A172 (cell line): ENCODE results near the gene LIMS1. TPM values are rescaled to one million over a fixed set of nuclear protein-coding genes. Genes with fewer than 3 reads are reported as not detected.
"Not testable (repeated sequence)": the region's sequence is repeated elsewhere in the genome, so short reads cannot be mapped to it uniquely, and the experiment has no call there.

Experiments
- DNase-seq: peaks from one replicate; pipeline ENCODE4 v3.0.0-alpha.2; 2015; ENCODE audit warnings: low spot score
- total RNA-seq: library from RNA; depleted of rRNA; stranded (reverse); fragments of >200 nt; shearing (Covaris generic); gene quantifications from 2 replicates; pipeline ENCODE4 v1.2.3, GENCODE V29; 2014

LIMS1 gene
- total RNA-seq, 1 experiment from 2014 or later = 53.8 TPM

DNA sequence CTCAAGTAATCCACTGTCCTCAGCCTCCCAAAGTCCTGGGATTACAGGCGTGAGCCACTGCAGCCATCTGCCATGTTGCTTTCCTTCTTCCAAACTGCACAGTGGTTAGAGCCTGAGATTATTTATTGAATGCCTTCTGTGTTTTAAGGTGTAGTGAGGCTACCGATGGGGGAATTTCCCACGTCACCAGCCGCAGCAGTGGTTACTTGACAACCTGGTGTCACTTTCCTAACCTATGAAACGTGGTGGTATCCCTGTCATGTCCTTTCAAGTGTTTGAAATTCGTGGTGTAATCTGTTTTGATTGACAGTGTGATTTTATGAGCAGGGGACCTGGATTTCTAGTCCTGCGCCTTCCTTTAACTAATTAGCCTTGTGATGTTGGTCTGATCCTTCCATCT, 124.3 kb downstream of the LIMS1 start:
- not testable (repeated sequence) for DNase-seq

DNA sequence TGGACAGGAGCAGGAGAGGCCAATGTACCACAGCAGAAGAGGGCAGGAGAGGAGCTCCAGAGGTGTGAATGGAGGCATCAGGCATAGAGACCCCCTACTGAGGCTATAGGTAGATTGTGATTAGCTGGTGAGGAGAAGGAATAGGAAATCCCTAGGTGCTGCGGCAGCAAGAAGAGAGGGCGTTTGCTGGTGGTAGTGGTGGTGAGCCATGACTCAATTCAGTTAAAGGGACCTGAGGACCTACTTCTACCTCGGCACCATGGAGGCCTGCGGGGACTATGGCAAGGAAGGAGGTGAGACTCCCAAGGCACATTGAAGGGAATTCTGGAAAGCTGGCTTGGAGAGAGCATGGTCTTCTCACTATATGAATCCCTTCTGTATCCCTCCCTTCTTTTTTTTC, 127.2 kb downstream of the LIMS1 start:
- DNase-seq = not testable (repeated sequence)

DNA sequence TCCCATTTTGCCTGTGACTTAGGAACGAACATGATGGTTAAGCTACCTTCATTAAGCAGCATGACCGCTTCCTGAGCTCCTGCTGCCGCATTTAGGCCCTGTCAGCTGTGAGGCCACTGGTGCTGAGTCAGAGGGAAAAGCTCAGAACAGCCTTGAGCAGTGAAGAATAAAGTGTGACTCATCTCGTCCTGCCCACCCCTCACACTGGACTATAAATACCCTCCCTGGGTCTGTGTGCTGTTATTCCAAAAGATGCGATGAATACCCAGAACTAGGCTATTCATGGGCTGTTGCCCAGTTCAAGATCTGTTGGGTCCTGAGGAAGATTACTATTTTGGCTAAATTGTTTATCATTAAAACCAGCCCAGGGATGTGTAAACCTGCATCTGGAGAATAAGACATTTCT, 127.9 kb downstream of the LIMS1 start:
- DNase-seq = peak; percentile 81

DNA sequence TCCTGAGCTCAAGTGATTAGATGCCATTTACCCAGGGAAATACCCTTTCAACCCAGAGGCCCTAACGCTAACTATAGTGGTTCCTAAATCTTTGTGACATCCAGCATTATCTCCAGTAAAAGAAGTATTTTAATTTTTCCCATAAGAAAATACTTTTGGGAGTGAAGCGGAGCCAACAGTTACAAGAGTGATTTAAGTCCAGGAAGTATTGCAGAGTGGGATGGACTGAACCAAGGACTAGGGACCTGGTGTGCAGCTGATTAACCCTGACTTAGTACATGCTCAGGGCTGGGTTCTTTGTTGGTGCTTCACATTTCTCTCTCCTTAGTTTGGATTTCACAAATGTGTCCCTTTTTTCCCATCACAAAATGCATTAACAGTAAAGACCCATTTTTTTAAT, 129.1 kb downstream of the LIMS1 start:
- DNase-seq = not testable (repeated sequence)

DNA sequence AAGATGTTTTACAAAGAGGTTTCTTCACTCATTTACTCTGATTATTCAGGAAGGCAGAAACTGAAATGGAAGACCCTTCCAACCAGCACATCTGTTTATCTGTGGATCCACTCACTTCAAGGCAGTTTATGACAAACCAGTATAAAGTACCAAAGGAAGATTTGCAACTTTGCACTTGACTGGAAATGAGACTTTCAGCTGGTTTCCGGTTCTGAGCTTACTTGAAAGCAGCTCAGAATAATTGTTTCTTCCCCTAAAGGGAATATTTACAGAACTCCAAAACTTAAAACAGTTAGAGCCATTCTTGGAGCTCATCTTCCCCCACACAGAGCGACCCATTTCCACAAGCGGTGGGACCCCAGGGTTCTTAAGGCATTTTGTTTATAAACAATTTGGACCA, 129.8 kb downstream of the LIMS1 start:
- not testable (repeated sequence) for DNase-seq

DNA sequence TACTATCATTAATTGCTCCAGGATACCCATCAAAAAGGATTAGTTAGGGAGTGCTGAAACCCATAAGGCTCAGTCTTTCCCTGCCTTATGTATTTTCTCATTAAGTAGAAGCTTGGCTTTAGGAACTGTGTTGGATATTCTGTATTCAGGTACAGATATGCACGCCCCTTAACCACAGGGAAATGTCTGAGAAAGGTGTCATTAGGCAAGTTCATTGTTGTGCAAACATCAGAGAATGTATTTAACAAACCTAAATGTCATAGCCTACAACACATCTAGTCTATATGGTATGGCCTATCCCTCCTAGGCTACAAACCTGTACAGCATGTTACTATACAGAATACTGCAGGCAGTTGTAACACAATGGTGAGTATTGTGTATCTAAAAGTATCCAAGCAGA, 130.7 kb downstream of the LIMS1 start:
- DNase-seq = not testable (repeated sequence)

DNA sequence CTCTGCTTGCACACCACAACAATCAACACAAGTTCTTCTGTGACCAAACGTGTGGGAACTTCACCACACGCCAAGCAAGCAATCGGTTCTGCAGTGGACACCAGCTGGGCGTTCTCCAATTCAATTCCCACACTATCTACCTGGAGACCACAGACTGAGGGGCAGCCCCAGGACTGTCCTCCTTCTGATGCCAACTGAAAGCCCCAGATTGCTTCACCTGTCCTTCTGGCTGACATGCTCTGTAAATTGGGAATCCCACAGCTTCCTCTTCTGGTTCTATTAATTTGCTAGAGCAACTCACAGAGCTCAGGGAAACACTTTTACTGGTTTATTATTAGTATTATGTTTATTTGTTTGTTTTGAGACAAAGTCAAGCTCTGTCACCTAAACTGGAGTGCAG, 131.7 kb downstream of the LIMS1 start:
- not testable (repeated sequence) for DNase-seq

DNA sequence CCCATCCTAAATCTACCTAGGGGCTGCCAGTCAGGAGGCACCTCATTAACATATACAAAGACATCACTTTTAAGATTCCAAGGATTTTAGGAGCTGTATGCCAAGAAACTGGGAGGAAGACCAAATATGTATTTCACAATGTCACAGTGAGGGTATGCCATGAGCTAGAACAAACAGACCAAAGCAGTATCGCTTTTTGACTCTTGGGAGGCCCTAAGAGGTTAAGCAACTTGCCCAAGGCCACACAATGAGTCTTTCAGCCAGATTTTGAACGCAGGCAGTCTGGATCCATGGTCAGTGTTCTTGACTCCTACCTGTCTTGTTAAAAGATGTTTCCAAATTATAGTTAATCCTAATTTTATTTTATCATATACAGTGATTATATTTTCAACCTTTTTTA, 132.9 kb downstream of the LIMS1 start:
- DNase-seq = not testable (repeated sequence)

DNA sequence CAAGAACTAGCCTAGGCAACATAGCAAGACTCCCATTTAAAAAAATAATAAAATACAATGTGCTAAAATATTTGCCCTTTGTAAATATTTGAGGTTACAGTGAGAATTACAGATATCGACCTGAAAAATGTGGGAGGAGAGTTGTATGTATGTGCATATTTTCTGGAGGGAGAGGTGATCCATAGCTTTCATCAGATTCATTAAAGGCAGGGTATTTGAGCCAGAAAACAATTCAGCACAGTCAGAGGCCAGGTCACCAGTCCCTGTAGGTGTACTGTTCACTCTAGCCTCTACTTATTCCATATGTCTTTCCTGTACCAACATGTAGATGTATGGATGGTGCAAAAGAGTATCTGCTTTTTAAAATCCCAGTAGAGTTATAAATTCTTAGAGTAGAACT, 136.0 kb downstream of the LIMS1 start:
- DNase-seq = not testable (repeated sequence)

DNA sequence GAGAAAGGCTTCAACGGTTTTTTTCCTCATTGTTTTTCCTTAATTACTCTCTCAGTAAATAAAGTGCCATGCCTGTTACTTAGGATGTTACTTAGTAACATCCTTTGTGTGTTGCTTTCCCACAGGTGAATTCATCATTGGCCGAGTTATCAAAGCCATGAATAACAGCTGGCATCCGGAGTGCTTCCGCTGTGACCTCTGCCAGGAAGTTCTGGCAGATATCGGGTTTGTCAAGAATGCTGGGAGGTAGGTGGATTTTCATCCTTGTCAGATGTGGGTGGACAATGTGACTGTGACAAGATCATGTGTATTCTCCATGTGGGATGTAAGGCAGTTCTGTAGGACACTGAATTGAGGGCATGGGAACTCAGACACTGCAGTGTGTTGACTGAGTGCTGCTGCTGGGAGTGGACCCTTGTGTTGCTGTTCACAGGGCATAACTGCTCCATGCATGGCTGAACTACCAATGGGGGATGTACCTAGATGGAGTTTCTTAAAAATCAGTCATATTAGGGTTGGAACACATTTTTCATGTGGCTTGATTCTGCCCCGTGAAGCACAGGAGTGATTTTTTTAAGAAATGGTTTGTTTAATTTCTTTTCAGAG, 138.0 kb downstream of the LIMS1 start:
- not testable (repeated sequence) for DNase-seq

DNA sequence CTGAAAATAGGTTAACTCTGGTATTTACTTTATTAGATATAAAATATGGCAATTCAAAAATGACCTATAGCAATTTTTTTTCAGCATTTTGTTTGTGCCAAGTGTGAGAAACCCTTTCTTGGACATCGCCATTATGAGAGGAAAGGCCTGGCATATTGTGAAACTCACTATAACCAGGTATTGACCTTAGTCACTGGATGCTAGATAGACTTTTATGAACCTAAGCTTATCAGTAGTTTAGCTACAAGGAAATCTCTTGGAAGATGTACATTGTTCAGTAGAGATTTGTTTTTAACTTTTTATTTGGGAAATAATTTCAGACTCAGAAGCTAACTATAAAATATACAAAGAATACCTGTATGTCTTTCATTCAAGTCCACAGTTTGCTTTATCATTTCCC, 142.3 kb downstream of the LIMS1 start:
- DNase-seq = not testable (repeated sequence)

DNA sequence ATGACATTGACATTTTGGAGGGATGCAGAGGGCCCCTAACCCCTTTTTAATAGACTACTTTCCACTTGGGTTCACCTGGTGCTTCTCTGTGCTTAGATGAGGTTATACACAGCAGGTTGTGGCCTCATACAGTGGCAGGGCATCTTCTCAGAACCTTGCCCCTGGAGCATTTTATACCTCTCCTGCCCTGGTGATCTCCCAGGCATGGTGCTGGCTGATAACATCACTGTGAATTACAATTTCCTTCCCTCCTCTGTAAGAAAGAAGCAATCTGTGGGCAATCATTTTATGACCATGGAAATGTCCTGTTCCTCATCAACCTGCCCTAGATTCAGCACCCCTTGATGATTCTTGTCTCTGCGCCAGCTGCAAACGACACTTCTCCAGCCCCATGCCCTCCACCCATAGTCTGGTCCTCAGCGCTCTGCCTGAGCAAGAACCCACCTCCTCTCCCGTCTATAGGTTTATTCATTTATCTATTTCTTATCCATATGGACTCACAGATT, 143.0 kb downstream of the LIMS1 start:
- not testable (repeated sequence) for DNase-seq

DNA sequence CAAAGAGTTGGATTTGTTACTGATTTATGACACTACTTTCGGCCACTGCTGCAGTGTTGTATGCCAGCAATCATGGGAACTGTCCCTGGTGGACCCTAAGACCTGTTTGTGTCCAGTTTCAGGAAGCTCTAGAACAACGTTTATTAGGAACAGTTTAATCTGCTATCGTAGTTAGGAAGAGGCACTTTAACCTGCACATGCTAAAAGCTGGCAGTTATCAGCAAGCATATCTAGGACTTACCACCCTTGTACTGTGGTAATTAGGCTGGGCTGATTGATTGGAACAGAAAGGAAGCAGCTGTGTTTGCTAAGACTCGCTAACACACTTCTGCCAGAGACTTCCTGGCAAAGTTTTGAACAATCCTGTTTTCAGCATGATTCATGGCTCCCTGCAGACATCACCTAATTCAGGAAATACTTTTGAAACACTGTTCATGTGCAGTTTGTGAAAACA, 144.0 kb downstream of the LIMS1 start:
- peak; percentile 75 for DNase-seq

DNA sequence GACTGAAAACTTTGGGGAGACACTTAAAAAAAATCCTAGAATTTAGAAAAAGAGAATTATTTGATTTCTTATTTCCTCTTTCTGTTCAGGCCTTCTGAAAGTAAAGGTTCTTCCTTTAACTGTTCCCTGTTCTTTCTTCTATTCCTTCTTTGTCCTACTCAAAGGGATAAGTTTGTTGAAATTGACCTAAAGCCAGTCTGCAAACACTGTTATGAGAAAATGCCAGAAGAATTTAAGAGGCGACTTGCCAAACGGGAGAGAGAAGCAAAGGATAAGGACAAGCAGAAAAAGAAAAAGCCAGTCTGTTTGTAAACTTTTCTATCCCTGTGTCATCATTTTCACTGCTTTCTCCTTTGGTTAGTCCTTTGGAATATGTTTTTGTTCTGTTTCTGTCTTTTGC, 146.5 kb downstream of the LIMS1 start:
- not testable (repeated sequence) for DNase-seq

DNA sequence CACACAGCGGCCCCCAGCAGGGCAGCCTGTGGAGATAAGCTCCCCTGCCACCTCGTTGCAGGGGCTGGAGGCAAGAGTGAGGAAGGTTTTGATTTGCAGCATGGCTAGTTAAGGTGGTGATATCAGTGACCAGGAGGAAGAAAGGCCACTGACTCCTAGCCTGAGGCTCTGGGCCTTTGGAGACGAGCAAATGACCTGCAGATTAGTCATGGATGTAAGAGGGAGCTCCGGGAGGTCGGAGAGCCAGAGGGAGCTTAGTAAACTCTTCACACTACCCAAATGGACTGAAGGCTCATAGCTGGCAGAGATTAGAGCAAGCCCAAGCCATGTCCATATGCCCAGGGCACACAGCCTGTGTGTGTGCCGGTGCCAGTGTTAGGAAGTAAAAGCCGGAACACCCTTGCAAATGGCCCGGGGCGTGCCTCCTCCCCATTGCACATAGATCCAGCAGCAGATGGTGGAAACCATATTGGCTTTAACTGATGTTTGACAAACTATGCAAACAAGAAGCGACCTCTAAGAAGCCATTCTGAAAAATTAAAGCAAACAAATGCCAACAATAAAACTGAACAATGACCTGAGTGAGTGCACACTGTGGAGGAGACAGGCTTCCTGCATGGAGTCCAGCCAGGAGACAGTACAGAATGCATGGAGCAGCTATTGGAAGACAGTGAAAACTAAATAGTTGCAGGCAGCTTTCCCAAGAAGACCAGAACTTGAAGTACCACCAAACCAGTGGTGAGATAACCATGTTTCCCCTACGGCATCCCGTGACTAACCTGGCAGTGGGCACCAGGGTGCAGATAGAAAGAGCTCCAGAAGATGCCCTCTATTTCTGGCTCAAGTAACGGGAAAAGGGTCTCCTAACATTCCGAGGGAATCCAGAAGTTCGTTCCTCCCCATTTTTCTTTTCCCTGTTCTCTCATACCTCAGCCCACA, 154.8 kb downstream of the LIMS1 start:
- DNase-seq = peak; percentile 44

DNA sequence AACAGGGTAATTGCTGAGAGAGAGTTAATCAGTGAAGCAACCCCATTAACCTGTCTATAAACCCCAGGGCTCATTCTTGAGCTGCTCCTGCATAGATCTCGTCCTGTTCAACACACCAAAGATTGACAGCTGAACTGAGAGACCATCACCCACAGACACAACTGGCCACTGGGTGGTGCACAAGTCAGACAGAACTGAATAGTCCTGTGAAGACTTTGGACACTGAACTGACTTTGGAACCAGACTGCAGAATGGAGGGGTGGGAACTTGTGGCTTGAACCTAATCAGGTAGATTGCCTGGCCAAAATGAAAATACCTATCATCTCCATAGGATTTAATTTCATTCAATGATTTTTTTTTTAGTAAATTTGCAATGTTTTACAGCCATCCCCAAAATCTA, 155.7 kb downstream of the LIMS1 start:
- DNase-seq = not testable (repeated sequence)

DNA sequence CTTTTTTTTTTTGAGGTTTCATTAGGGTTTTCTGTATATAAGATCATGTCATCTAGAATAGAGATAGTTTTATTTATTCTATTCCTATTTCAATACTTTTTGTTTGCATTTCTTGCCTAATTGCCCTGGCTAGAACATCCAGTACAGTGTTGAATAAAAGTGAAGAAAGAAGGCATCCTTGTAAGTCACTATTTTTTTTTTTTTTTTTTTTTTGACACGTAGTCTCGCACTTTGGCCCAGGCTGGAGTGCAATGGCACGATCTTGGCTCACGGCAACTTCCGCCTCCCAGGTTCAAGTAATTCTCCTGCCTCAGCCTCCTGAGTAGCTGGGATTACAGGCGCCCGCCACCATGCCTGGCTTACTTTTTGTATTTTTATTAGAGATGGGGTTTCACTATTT, 157.2 kb downstream of the LIMS1 start:
- no peak for DNase-seq

DNA sequence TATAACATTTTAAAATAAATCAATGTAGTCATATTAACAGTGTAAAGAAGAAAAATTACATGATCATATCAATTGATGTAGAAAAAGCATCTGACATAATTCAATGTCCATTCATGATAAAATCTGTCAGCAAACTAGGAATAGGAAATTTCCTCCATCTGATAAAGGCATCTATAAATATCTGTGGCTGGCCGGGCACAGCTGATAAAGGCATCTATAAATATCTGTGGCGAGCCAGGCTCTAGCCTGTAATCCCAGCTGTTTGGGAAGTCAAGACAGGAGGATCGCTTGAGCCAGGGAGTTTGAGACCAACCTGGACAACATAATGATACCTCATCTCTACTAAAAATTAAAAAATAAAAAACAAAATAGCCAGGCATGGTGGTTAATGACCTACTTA, 166.9 kb downstream of the LIMS1 start:
- no peak for DNase-seq

DNA sequence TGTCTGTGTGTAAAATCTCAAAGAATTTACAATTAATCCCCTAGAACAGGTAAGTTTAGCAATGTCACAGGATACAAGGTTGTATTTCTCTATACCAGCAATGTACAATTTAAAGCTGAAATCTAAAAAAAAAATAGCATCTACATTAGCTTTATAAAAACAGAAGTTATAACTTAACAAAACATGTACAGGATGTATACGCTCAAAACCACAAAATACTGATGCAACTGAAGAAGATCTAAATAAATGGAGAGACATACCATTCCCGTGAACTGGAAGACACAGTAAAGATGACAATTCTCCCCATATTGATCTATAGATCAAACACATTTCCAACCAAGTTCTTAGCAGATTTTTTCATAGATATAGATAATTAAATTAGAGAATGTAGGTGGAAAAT, 167.5 kb downstream of the LIMS1 start:
- no peak for DNase-seq

DNA sequence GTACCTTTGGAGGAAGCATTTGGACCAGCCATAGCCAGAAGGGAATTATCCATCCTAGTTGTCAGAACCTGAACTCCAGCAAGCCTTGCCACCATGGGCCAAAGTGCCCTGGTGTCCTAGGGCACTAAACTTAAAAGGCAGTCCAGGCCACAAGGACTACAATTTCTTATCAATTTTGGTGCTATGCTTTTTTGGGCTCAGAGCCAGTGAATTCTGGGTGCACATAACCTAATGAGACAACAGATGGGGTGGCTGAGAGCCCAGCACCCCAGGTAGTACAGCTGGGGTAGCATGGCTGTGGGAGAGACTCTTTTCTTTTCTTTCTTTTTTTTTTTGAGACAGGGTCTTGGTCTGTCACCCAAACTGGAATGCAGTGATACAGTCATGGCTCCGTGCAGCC, 170.6 kb downstream of the LIMS1 start:
- no peak for DNase-seq

DNA sequence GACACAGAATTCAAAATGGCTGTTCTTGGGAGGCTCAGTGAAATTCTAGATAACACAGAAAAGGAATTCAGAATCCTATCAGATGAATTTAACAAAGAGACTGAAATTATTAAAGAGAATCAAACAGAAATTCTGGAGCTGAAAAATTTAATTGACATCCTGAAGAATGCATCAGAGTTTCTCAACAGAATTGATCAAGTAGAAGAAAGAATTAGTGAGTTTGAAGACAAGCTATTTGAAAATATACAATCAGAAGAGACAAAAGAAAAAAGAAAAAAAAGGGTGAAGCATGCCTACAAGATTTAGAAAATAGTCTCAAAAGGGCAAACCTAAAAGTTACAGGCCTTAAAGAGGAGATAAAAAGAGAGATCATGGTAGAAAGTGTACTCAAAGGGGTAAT, 173.0 kb downstream of the LIMS1 start:
- DNase-seq = no peak

DNA sequence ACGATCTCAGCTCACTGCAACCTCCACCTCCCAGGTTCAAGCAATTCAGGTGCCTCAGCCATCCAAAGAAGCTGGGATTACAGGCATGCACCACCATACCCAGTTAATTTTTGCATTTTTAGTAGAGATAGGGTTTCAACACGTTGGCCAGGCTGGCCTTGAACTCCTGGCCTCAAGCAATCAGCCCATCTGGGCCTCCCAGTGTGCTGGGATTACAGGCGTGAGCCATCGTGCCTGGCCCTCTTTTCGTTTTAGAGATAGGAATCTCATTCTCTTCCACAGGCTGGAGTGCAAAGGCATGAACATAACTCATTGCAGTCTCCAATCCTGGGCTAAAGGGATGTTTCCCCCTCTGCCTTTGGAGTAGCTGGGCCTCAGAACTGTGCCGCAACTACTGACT, 182.7 kb downstream of the LIMS1 start:
- not testable (repeated sequence) for DNase-seq
